Inflammatory macrophage treated with lipopolysaccharide for 4 hours (primary cell): Measurements from ENCODE around the gene RBM38.

Source experiments
- DNase-seq: peaks from one replicate; pipeline ENCODE4 v3.0.0-alpha.2; 2020

RBM38 gene

GRCh38 chr20:57375652-57376230 lies 15.5 kb upstream of the RBM38 start:
- no peak for DNase-seq

GRCh38 chr20:57377350-57377749 lies 13.8 kb upstream of the RBM38 start:
- DNase-seq, result no peak

- DNase-seq, result no peak
These were observed 13.1 kb upstream of the RBM38 start for GRCh38 chr20:57378107-57378506.

- no peak for DNase-seq
These were observed 12.4 kb upstream of the RBM38 start for GRCh38 chr20:57378646-57379262.

- no peak for DNase-seq
These were observed 11.9 kb upstream of the RBM38 start for GRCh38 chr20:57379263-57379647.

- no peak for DNase-seq
These were observed 11.0 kb upstream of the RBM38 start for GRCh38 chr20:57380081-57380750.

GRCh38 chr20:57381596-57382503 lies 9.3 kb upstream of the RBM38 start:
- peak; percentile 70 for DNase-seq

GRCh38 chr20:57382516-57382915 lies 8.7 kb upstream of the RBM38 start:
- no peak for DNase-seq

- DNase-seq, result no peak
These were observed 7.5 kb upstream of the RBM38 start for GRCh38 chr20:57383447-57384347.

GRCh38 chr20:57384486-57384885 lies 6.7 kb upstream of the RBM38 start:
- no peak for DNase-seq

GRCh38 chr20:57384953-57385761 lies 6.0 kb upstream of the RBM38 start:
- DNase-seq, result no peak

- DNase-seq, result no peak
These were observed 5.3 kb upstream of the RBM38 start for GRCh38 chr20:57385940-57386339.

- DNase-seq, result no peak
These were observed 4.4 kb upstream of the RBM38 start for GRCh38 chr20:57386762-57387161.

GRCh38 chr20:57387463-57387862 lies 3.7 kb upstream of the RBM38 start:
- DNase-seq, result no peak

- DNase-seq, result no peak
These were observed 3.2 kb upstream of the RBM38 start for GRCh38 chr20:57387945-57388371.

GRCh38 chr20:57388953-57389694 lies 2.1 kb upstream of the RBM38 start:
- DNase-seq, result peak; percentile 38

- DNase-seq, result peak; percentile 26
These were observed 1.2 kb upstream of the RBM38 start for GRCh38 chr20:57389695-57390603.

- DNase-seq, result peak; percentile 29
These were observed 474 bp downstream of the RBM38 start for GRCh38 chr20:57391439-57392301.
